ENCODE data around the gene TRH. TPM values are rescaled to one million over a fixed set of nuclear protein-coding genes. Genes with fewer than 3 reads are reported as not detected.

TRH gene
- total RNA-seq, 1 donor from 2014 or later = not detected

DNA sequence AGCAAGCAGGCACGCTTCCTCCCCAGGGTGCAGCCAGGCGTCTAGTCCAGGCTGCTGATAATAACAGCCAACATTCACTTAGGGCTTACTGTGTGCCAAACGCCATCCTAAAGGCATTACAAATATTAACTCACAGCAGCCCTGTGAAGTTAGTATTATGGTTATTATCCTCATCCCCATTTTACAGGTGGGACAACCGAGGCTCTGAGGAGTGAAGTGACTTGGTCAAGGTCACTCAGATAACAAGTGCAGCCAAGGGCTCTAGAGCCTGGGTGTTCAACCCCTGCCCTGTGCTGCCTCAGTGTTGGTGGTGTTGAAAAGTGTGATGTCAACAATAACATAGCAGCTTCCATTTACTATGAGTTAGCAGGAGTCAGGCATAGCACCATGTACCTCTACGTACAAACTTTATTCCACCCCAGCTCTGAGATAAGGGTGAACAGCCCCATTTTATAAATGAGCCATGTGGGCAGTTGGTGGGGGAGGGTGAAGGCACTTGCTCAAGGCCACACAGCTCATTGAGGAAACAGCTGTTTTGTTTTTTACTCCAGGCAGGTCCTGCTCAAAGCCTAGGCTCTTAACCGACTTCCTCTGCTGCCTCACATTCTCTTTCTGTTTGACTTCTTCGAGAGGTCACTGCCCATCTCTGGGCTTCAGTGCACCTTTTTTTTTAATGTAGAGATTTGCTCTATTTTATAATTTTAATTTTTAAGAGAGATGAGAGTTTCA is 24.0 kb upstream of the TRH start:
- POLR2A ChIA-PET = no interaction called here
- TF ChIP-seq, protein P1, sequence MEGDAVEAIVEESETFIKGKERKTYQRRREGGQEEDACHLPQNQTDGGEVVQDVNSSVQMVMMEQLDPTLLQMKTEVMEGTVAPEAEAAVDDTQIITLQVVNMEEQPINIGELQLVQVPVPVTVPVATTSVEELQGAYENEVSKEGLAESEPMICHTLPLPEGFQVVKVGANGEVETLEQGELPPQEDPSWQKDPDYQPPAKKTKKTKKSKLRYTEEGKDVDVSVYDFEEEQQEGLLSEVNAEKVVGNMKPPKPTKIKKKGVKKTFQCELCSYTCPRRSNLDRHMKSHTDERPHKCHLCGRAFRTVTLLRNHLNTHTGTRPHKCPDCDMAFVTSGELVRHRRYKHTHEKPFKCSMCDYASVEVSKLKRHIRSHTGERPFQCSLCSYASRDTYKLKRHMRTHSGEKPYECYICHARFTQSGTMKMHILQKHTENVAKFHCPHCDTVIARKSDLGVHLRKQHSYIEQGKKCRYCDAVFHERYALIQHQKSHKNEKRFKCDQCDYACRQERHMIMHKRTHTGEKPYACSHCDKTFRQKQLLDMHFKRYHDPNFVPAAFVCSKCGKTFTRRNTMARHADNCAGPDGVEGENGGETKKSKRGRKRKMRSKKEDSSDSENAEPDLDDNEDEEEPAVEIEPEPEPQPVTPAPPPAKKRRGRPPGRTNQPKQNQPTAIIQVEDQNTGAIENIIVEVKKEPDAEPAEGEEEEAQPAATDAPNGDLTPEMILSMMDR (IDR thresholded peaks at IDR 0.05) = no peak
- peaks cover 7% of the 10 kb centered on the region for H3K4me1 Mint-ChIP-seq

DNA sequence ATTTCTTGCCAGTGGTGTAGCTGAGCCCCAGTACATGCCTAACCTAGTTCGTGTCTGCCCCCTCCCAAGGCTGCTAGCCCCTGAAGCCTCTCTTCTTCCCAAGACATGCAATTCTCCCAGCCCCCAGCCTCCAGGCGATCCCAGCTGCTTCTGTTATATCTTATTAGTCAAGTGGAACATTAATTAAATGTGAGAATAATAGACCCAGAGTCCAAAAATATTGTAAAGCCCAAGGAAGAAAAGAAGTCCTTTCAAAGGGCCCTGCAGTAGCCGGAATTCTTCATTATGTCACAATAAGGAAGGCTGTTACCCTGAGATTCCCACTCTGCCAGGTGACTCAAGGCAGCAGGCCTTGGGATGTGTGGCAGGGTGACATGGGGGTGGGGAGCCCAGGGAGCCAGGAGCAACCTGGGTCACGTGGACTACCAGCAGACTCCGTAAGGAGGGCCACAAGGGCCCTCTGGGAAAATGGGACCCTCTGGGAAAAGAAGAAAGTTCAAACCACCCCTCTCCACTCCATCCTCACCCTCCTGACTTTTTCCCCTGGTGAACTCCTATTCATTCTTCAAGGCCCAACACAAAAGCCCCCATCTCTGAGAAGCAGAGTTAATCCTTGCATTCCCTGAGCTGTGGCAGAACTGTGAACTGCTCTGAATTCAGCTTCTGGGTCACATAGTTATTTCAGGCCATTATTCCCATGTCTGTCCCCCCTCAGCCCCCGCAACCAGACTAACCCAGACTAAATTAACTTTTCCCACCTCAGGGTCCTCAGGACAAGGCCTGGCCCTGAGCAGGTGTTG is 21.8 kb upstream of the TRH start:
- ATAC-seq (ENCODE audit: low read depth) (no peak), DNase-seq (no peak)
- POLR2A ChIA-PET = no interaction called here
- no peak overlapping the region for H3K27ac Mint-ChIP-seq
- no peaks in the 10 kb centered on the region for H3K36me3 Mint-ChIP-seq (ENCODE audit: low read depth)
- H3K4me3 Mint-ChIP-seq = no peak overlapping the region
- H3K4me1 Mint-ChIP-seq = peaks cover 7% of the 10 kb centered on the region
- no peaks in the 10 kb centered on the region for H3K27me3 Mint-ChIP-seq
- intact Hi-C loops (cut with micrococcal nuclease) = no loop called here
- H3K9me3 Mint-ChIP-seq = no peaks in the 10 kb centered on the region
- CTCF ChIA-PET = no interaction called here
- TF ChIP-seq, protein P1 (IDR thresholded peaks at IDR 0.05) = no peak

More for the DNA sequence above, 24.0 kb upstream of the TRH start:
- Mint-ChIP-seq H3K9me3 (no peaks in the 10 kb centered on the region), H3K4me3 (no peak overlapping the region), H3K27ac (no peak overlapping the region), H3K36me3 (ENCODE audit: low read depth) (no peaks in the 10 kb centered on the region), H3K27me3 (no peaks in the 10 kb centered on the region)
- DNase-seq = no peak
- intact Hi-C loops (cut with micrococcal nuclease) = no loop called here
- CTCF ChIA-PET = no interaction called here
- no peak for ATAC-seq (ENCODE audit: low read depth)

DNA sequence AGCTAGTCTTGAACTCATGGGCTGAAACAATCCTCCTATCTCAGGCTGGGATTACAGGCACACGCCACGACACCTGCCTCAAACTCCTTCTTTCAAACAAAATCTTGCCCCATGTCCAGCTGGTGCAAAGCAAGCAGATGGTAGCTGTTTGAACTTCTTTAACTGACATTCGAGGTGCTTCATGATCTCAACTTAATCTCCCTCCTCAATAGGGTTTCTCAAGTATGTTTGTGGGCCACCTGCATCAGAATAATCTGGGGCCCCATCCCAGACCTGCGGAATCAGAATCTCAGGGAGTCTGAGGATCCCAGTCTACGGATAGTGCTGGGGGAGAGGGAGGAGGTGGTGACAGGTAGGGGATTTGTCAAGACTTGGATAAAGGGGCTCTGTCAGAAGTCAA is 20.9 kb upstream of the TRH start:
- CTCF ChIA-PET = no interaction called here
- Mint-ChIP-seq H3K36me3 (ENCODE audit: low read depth) (no peaks in the 10 kb centered on the region), H3K4me1 (peaks cover 7% of the 10 kb centered on the region), H3K9me3 (no peaks in the 10 kb centered on the region), H3K4me3 (no peak overlapping the region), H3K27me3 (peaks cover 2% of the 10 kb centered on the region), H3K27ac (no peak overlapping the region)
- TF ChIP-seq, protein P1 (IDR thresholded peaks at IDR 0.05) = no peak
- no peak for ATAC-seq (ENCODE audit: low read depth)
- POLR2A ChIA-PET = no interaction called here
- no peak for DNase-seq
- intact Hi-C loops (cut with micrococcal nuclease) = no loop called here

DNA sequence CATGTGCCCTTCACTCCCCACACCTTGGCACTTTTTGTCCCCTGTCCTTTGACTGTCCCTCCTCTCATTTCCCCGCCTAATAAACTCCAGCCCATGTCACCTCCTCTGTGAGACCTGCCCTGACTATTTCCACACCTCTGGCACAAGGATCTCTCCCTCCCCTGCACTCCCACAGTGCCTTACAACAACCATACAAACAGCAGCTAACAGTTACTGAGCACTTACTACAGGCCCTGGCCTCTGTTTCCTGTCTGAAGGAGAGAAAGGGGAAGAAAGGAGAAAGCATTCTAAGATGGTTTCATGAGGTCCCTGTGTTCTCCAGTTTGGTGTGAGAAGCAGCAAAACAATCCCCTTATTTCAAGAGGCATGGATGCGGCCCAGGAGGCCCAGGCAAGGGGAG is 20.0 kb upstream of the TRH start:
- Mint-ChIP-seq H3K4me3 (no peak overlapping the region), H3K27me3 (peaks cover 2% of the 10 kb centered on the region), H3K27ac (no peak overlapping the region), H3K36me3 (ENCODE audit: low read depth) (no peaks in the 10 kb centered on the region), H3K9me3 (no peaks in the 10 kb centered on the region), H3K4me1 (peaks cover 7% of the 10 kb centered on the region)
- ATAC-seq (ENCODE audit: low read depth) = no peak
- TF ChIP-seq, protein P1 (IDR thresholded peaks at IDR 0.05) = no peak
- no peak for DNase-seq
- POLR2A ChIA-PET = no interaction called here
- CTCF ChIA-PET = no interaction called here
- intact Hi-C loops (cut with micrococcal nuclease) = no loop called here

DNA sequence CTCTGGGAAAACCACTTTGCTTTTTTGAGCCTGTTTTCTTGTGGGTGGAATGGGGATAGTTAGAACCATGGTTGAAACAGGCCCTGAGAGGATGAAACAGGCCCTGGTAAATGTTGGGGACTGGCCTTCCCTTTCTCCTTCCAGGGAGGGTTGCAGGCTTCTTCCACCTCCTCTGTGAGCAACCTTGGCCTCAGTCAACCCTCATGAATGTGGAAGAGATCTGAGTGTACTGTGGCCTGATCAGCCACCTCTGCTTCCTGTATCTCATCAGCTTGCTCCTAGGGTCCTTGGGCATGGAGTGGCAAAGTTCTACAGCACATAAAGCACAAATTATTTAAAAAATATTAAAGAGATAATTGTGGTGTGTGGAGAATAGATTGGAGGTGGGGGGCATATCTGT is 17.6 kb upstream of the TRH start:
- no peak for DNase-seq
- H3K4me1 Mint-ChIP-seq = peaks cover 7% of the 10 kb centered on the region
- ChIA-PET CTCF (no interaction called here), POLR2A (no interaction called here)
- ATAC-seq (ENCODE audit: low read depth) = no peak
- no peak overlapping the region for H3K27ac Mint-ChIP-seq
- peaks cover 2% of the 10 kb centered on the region for H3K27me3 Mint-ChIP-seq
- intact Hi-C loops (cut with micrococcal nuclease) = no loop called here
- TF ChIP-seq, protein P1 (IDR thresholded peaks at IDR 0.05) = no peak
- H3K9me3 Mint-ChIP-seq = no peaks in the 10 kb centered on the region
- H3K36me3 Mint-ChIP-seq (ENCODE audit: low read depth) = no peaks in the 10 kb centered on the region
- no peak overlapping the region for H3K4me3 Mint-ChIP-seq

Data from activated B cell treated with CpG ODN at 0.5 μM for 24 hours (primary cell).